Measurements from ENCODE around the gene ARL4D.

ARL4D gene

DNA sequence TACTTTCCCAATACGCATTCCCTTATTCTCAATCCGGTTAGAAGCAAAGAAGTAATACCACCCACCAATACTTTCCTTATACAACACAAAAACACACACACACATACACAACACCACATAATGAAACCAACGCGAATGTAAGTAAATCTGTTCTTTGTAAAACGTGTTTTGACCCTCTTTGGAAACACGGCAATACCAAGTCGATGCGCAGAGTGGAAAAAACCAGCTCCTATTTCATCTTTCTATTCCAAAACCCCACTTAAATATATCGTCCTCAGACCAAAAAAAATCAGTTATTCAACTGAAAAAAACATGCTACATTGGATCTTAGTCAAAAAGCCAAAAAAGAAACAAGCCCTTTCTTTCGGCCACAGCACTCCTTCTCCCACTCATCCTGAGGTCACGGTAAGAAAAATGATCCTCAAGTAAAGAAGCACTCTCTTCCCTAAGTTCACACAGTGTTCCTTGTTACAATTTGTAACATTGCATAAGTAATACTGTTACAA is 31.0 kb upstream of the ARL4D start:
- Histone ChIP-seq H3K36me3 (no peaks in the 10 kb centered on the region), H3K9me3 (ENCODE audit: severe bottlenecking) (no peaks in the 10 kb centered on the region), H3K4me3 (ENCODE audit: low read depth, low read length) (peak overlapping the region; percentile 67), H3K27ac (peak overlapping the region; percentile 100), H3K27me3 (ENCODE audit: insufficient read depth, low read depth, severe bottlenecking) (no peaks in the 10 kb centered on the region)
- DNase-seq, result peak; percentile 74
- no peak for TF ChIP-seq CTCF (IDR thresholded peaks at IDR 0.05; ENCODE audit: low read depth, low read length)

DNA sequence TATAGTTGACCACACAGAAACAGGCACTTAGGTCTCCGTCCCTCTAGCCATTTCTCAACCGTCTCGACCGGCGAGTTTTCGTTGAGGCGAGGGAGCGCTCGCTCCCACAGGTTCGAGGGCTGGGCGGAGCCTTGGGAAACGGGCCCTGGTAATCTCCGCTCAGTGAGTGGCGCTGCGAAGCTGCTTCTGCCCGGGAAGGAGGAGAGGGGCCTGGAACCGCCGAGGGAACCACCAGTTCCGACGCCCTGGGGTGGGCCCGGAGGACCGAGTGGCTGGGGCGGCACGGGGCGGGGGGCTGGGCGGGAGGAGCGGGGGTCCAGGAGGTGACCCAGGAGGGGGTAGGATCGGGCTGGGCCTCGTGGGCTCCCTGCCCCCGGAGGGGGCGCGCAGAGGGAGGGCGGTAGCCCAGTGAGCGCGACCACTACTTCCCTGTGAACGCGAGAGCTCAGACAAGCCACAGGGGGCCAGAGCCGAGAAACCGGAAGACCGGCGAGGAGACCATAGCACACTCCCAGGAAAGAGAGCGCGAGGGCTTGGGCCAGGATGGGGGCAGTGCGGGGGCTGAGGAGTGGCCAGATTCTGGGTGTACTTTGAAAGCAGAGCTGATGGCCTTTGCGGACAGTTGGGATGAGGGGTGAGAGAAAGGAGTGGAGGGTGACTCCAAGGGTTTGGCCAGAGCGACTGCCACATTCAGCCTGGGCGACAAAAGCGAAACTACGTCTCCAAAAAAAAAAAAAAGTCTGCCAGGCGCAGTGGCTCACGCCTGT is 29.9 kb upstream of the ARL4D start:
- peak; percentile 39; the same call in 1 of the 2 replicates for TF ChIP-seq CTCF (IDR thresholded peaks at IDR 0.05; ENCODE audit: low read depth, low read length)
- H3K36me3 ChIP-seq, result no peaks in the 10 kb centered on the region
- H3K4me3 ChIP-seq (ENCODE audit: low read depth, low read length), result peak overlapping the region; percentile 67
- H3K27me3 ChIP-seq (ENCODE audit: insufficient read depth, low read depth, severe bottlenecking), result no peaks in the 10 kb centered on the region
- no peaks in the 10 kb centered on the region for H3K9me3 ChIP-seq (ENCODE audit: severe bottlenecking)
- peak; percentile 96 for DNase-seq
- peak overlapping the region; percentile 100 for H3K27ac ChIP-seq

DNA sequence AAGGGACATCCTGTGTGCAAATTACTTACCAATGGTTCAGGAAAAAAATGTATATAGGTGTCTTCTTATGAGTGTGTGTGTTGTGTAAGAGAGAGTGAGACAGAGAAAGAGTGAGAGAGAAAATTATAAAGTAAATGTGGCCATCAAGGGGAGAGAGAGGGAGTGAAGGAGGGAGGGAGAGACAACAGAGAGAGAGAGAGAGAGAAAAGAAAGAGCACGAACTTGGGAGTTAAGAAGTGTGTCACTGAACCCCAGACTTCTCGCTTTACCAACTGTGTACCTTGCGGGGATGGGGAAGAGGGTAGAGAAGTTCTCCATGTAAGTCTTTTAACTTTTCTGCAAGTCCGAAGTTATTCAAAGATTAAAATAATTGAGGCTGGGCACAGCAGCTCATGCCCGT is 28.8 kb upstream of the ARL4D start:
- TF ChIP-seq CTCF (IDR thresholded peaks at IDR 0.05; ENCODE audit: low read depth, low read length), result no peak
- H3K27me3 ChIP-seq (ENCODE audit: insufficient read depth, low read depth, severe bottlenecking), result no peaks in the 10 kb centered on the region
- H3K9me3 ChIP-seq (ENCODE audit: severe bottlenecking), result no peaks in the 10 kb centered on the region
- DNase-seq, result no peak
- peak overlapping the region; percentile 100 for H3K27ac ChIP-seq
- H3K36me3 ChIP-seq, result no peaks in the 10 kb centered on the region
- peak overlapping the region; percentile 67; the same call in 1 of the 2 replicates for H3K4me3 ChIP-seq (ENCODE audit: low read depth, low read length)

DNA sequence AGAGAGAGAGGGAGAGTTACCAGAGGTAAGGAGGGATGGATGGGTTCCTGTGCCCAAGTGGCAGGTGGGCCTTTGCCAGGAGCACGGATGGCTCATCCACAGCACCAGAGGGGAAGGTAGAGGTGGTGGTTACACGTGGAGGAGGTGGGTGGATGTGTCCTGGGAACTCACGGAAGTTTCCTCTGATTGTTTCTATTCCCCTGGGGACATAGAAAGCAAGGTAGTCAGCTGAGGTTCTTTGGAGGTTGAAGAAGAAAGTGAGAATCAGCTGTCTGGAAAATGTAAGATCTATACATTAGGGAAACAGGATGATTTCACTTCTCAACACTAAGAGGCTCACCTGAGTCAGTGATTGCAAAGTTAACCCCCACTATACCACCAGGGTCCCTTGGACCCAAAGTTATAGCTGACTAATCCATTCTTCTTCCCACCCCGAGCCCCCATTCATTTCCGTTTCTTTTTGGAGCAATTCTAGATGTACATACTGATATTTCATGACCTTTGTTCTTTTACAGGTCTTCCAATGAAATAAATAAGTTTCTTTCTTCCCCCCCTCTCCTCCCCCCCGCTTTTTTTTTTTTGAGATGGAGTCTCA is 27.5 kb upstream of the ARL4D start:
- TF ChIP-seq CTCF (IDR thresholded peaks at IDR 0.05; ENCODE audit: low read depth, low read length), result no peak
- no peak overlapping the region for H3K4me3 ChIP-seq (ENCODE audit: low read depth, low read length)
- H3K36me3 ChIP-seq, result no peaks in the 10 kb centered on the region
- no peak overlapping the region for H3K27ac ChIP-seq
- DNase-seq, result no peak
- H3K27me3 ChIP-seq (ENCODE audit: insufficient read depth, low read depth, severe bottlenecking), result no peaks in the 10 kb centered on the region
- H3K9me3 ChIP-seq (ENCODE audit: severe bottlenecking), result no peaks in the 10 kb centered on the region

DNA sequence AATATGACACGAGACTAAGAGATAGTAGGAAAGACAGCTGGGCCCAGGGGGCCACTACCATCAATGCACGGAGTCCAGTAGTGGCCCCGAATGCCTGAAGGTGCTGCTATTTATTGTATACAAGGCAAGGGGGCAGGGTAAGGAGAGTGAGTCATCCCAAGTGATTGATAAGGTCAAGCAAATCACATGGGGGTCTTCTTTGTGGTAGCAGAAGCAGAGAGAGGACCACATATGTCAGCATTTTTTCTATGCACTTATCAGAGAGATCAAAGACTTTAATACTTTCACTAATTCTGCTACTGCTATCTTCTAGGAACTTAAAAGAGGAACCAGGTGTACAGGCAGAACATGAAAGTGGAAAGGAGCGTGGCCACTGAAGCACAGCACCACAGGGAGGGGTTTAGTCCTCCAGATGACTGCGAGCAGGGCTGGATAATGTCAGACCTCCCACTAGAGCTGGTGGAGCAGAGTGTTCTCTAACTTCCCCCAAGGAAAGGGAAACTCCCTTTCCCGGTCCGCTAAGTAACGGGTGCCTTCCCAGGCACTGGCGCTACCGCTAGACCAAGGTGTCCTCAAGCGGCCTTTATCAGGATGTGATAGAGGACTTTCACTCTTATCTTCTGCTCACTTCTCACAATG is 26.4 kb upstream of the ARL4D start:
- H3K27ac ChIP-seq, result no peak overlapping the region
- DNase-seq, result no peak
- TF ChIP-seq CTCF (IDR thresholded peaks at IDR 0.05; ENCODE audit: low read depth, low read length), result no peak
- no peak overlapping the region for H3K4me3 ChIP-seq (ENCODE audit: low read depth, low read length)
- H3K36me3 ChIP-seq, result no peaks in the 10 kb centered on the region
- H3K9me3 ChIP-seq (ENCODE audit: severe bottlenecking), result no peaks in the 10 kb centered on the region
- no peaks in the 10 kb centered on the region for H3K27me3 ChIP-seq (ENCODE audit: insufficient read depth, low read depth, severe bottlenecking)
